Measurements from ENCODE around the gene CSF3.

DNA sequence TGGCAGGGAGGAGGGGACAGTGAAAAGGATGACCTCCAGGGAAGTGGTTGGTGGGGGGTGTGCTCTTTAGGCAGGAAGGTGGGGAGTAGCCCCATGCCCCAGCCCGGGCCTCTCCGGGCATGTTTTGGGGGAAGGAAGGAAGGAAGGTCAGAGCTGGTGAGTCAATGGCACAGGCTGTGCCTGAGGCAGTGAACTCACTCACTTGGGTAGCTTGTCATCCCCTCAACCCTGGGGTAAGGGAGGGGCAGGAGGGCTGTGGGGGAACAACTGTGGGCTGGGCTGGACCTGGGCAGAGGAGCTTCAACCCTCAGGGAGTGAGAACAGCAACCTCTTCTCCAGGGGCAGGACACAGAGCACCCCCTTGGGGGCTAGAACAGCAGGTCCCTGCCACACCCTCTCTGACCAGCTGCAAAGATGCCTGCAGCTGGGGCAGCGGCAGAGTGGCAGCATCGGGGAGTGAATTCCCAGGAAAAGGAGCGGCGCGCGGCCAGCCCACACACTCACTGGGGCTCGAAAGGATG is 6.3 kb downstream of the CSF3 start:
- TF ChIP-seq CTCF (conservative IDR thresholded peaks at IDR 0.05; ENCODE audit: low read length): no peak
- no peak for TF ChIP-seq EZH2phosphoT487 (IDR thresholded peaks at IDR 0.05; ENCODE audit: borderline replicate concordance, low read depth, low read length)
